Activated CD8-positive, alpha-beta memory T cell treated with anti-CD3 and anti-CD28 coated beads for 36 hours (primary cell): ENCODE measurements around the gene SYTL1. TPM values are rescaled to one million over a fixed set of nuclear protein-coding genes. Genes with fewer than 3 reads are reported as not detected.

Experiments
- CTCF ChIA-PET: fragments of 350-600 bp; sonication (Branson Sonifier 250); formaldehyde crosslinking; loops from one replicate; lab custom pipeline; 2021; ENCODE audit warnings: antibody characterized with exemption; lab: Charles Lee
- POLR2A ChIA-PET: fragments of 350-600 bp; sonication (Branson Sonifier 250); formaldehyde crosslinking; loops from one replicate; lab custom pipeline; 2021; ENCODE audit warnings: antibody characterized with exemption; lab: Charles Lee
- total RNA-seq, 2 experiments: library from RNA; stranded (reverse); gene quantifications; one replicate each; pipeline ENCODE4 v1.2.3, GENCODE V29; 2021

The SYTL1 gene
- total RNA-seq, 2 experiments from 2014 or later = 16.0 to 20.0 TPM

DNA sequence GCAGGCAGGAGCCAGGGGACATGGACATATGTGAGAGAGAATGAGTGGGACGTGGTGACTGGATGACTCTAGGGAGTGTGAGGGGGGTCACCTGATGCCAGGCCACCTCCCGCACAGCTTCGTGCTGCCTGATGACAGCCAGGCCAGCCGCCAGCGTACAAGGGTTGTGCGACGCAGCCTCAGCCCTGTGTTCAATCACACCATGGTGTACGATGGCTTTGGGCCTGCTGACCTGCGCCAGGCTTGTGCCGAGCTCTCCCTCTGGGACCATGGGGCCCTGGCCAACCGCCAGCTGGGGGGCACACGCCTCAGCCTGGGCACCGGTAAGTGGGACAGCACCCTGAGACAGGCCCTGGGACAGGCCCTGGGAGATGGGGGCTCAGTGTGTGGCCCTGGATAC is 11.3 kb downstream of the SYTL1 start:
- POLR2A ChIA-PET = interaction anchor here (0.7 kb wide), 1 partner anchor 11 kb away, joined by 4 read pairs; the partner anchor contains the start of gene SYTL1
- CTCF ChIA-PET = no interaction called here

DNA sequence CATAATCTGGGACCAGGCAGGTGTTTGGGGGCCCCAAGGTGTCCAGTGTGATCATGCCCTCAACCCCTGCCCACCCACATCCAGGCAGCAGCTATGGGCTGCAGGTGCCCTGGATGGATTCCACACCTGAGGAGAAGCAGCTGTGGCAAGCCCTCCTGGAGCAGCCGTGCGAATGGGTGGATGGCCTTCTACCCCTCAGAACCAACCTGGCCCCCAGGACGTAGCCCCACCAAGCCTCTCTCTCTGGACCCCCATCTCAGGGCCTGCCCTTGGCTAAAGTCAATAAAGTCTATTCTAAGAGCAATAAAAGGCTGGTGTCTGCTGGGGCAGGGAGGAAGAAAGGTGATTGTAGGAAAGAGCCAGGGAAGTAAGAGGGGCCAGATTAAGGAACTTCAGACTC is 11.8 kb downstream of the SYTL1 start:
- POLR2A ChIA-PET = interaction anchor here (0.6 to 0.7 kb wide), 2 partner anchors 11 to 12 kb away, joined by 4 to 10 read pairs; partner anchors contain the start of gene SYTL1
- CTCF ChIA-PET = interaction anchor here (1.1 to 5.4 kb wide), 2 partner anchors 11 to 27 kb away, joined by 3 to 32 read pairs; partner anchors contain the start of gene SYTL1

DNA sequence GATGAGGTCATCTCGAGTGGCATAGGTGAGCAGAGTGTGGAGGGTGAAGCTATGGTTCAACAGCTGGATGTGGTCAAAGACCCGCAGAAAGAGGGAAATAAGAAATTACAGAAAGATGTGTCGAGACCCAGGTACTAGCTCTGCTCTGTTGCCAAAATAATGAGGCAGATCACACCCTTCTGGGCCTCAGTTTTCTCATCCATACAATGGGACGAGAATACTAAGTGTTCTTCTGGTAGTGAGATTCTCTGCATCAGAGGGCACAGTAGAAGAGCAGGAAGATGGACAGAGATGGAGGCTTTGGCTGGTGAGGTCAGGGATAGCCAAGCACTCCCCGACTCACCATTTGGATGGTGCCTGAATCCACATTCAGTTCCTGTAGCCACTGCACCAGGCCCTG is 13.9 kb downstream of the SYTL1 start:
- ChIA-PET CTCF (interaction anchor here (2.8 to 5.4 kb wide), 4 partner anchors 10 to 40 kb away, joined by 20 to 32 read pairs (median 31); partner anchors contain the start of genes MAP3K6 and SYTL1), POLR2A (interaction anchor here (2.3 kb wide), 1 partner anchor 13 kb away, joined by 10 read pairs; the partner anchor contains the start of gene SYTL1)

- ChIA-PET CTCF (interaction anchor here (1.0 to 5.4 kb wide), 7 partner anchors 10 to 252 kb away, joined by 3 to 32 read pairs (median 20); partner anchors contain the start of genes MAP3K6, SYTL1 and WASF2), POLR2A (interaction anchor here (1.7 to 2.3 kb wide), 2 partner anchors 10 to 13 kb away, joined by 10 read pairs; partner anchors contain the start of genes MAP3K6 and SYTL1)
These were observed 14.4 kb downstream of the SYTL1 start for GRCh38 chr1:27356277-27356618.

DNA sequence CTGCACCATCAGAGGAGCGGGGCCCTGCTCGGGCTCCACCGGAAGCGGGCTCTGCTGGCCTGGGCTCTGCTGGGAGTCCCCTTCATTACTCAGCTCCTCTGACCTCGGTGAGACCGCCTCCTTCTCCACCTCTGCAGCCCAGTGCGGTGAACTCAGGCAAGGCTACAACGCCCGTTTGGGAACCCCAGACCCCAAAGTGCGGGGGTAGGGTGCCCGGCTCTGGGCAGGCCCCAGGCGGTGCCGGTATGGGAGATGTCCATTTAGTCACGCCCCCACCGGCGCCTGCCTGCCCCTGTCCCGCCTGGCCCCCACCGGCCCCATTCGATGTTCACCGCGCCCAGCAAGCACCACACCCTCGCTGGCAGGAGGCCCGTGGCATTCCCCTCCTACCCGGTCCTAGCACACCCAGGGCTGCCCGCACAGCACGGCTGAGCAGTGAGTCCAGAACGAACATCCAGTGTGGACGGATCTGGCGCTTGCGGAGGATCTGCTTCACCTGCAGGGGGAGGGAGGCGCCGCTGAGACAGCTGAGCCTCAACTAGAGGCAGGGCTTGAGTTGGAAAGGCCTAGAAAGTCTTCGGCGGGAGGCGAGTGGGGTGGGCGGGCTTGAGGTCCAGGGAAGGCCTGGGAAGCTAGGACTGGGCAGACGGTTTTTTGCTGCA is 14.9 kb downstream of the SYTL1 start:
- CTCF ChIA-PET = interaction anchor here (0.7 to 5.4 kb wide), 28 partner anchors 9 to 305 kb away, joined by 3 to 32 read pairs (median 5); partner anchors contain the start of genes CD164L2, GPR3, MAP3K6 and SYTL1
- POLR2A ChIA-PET = interaction anchor here (1.7 to 2.3 kb wide), 2 partner anchors 9 to 14 kb away, joined by 10 read pairs; partner anchors contain the start of genes MAP3K6 and SYTL1

GRCh38 chr1:27357281-27358037 is 15.6 kb downstream of the SYTL1 start:
- POLR2A ChIA-PET = interaction anchor here (1.7 to 2.3 kb wide), 2 partner anchors 8 to 15 kb away, joined by 10 read pairs; partner anchors contain the start of genes MAP3K6 and SYTL1
- CTCF ChIA-PET = interaction anchor here (0.5 to 5.4 kb wide), 35 partner anchors 8 to 305 kb away, joined by 3 to 32 read pairs (median 4); partner anchors contain the start of genes CD164L2, GPR3, MAP3K6 and SYTL1

- CTCF ChIA-PET = interaction anchor here (0.5 to 5.4 kb wide), 26 partner anchors 8 to 304 kb away, joined by 3 to 32 read pairs (median 5); partner anchors contain the start of genes CD164L2, GPR3, MAP3K6 and SYTL1
These were observed 16.5 kb downstream of the SYTL1 start for GRCh38 chr1:27358038-27358927.

GRCh38 chr1:27358928-27359313 is 17.1 kb downstream of the SYTL1 start:
- POLR2A ChIA-PET = no interaction called here
- CTCF ChIA-PET = interaction anchor here (0.7 to 5.4 kb wide), 8 partner anchors 13 to 63 kb away, joined by 3 to 32 read pairs (median 8); partner anchors contain the start of genes GPR3 and SYTL1

More at GRCh38 chr1:27358038-27358927, 16.5 kb downstream of the SYTL1 start:
- POLR2A ChIA-PET = no interaction called here

DNA sequence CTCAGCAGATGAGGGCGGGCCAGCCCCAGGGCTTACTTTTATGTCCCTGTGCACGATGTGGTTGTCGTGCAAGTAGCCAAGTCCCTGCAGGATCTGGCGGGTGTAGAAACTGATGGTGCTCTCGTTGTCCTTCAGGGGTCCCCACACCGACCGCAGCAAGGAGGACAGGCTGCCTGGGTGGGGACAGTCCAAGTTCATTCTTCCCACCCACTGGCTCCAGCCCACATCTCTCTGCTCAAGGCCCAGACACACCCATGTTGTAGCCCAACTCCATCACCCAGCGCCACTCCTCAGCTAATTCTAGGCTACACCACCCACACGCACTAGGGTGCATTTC is 18.0 kb downstream of the SYTL1 start:
- CTCF ChIA-PET = interaction anchor here (1.0 to 5.4 kb wide), 2 partner anchors 29 to 36 kb away, joined by 3 to 32 read pairs; no protein-coding TSS in a partner anchor
- POLR2A ChIA-PET = no interaction called here

GRCh38 chr1:27360159-27361043 is 18.6 kb downstream of the SYTL1 start:
- ChIA-PET CTCF (interaction anchor here (0.8 to 5.4 kb wide), 3 partner anchors 28 to 35 kb away, joined by 3 to 32 read pairs (median 3); no protein-coding TSS in a partner anchor), POLR2A (no interaction called here)

DNA sequence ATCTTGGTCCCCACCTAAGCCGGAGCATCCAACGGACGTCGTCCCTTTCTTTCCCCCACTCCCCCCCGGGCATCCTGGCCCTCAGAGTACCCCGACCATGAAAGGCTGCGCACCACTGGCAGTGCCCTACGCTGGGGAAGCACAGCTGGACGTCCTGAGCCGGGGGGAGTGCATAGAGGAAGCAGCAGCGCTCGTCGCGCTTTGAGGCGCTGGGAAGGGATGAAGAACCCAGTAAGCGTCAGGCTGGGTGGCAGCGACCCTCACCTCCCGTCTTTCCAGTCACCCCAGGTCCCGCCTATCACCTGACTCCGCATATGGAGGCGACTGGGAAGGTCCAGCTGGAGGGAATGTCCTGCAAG is 19.2 kb downstream of the SYTL1 start:
- POLR2A ChIA-PET = no interaction called here
- CTCF ChIA-PET = interaction anchor here (0.8 to 1.5 kb wide), 4 partner anchors 11 to 28 kb away, joined by 3 to 5 read pairs (median 3); no protein-coding TSS in a partner anchor

GRCh38 chr1:27361553-27361952 is 19.7 kb downstream of the SYTL1 start:
- ChIA-PET POLR2A (no interaction called here), CTCF (interaction anchor here (0.9 to 1.5 kb wide), 4 partner anchors 11 to 33 kb away, joined by 3 to 5 read pairs (median 3); no protein-coding TSS in a partner anchor)

- ChIA-PET CTCF (interaction anchor here (2.9 kb wide), 1 partner anchor 31 kb away, joined by 9 read pairs; no protein-coding TSS in a partner anchor), POLR2A (no interaction called here)
These were observed 22.2 kb downstream of the SYTL1 start for GRCh38 chr1:27363766-27364695.

DNA sequence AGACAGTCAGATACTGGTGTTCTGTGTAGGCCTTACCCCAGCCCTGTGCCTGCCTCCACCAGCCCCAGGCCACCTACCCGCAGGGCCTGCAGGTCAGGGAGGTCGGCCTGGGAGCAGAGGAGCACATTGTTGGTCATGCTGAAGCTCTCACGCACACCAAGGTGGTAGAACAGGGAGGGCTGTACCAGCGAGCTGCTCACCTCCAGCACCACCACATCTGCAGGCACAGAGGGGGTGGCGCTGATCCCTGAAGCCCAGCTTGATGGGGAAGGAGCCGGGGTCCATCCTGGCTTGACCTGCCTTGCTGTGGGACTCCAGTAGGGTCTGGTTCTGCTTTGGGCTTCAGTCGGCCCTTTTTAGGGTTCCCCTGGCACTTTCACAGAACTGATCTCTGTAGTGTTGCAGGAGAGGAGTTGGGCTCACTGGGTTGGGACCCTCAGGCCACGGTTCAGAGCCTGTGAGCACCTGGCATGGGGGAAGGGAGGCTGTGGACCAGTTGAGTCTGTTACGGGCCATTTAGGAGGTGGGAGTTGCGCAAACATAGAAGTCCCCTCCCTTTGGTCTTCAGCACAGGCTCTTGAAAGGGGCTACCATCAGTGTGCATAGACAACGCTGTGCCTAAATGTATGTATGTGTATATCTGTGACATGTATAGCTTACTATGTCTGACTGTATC is 23.0 kb downstream of the SYTL1 start:
- POLR2A ChIA-PET = interaction anchor here (0.5 to 1.8 kb wide), 7 partner anchors 8 to 126 kb away, joined by 3 to 10 read pairs (median 4); no protein-coding TSS in a partner anchor
- CTCF ChIA-PET = interaction anchor here (0.7 to 2.9 kb wide), 11 partner anchors 8 to 210 kb away, joined by 3 to 30 read pairs (median 4); partner anchors contain the start of genes SLC9A1 and SYTL1
